ENCODE measurements around the gene ADCY9.
"Not testable (repeated sequence)": the region's sequence is repeated elsewhere in the genome, so short reads cannot be mapped to it uniquely, and the experiment has no call there.

ADCY9 gene

GRCh38 chr16:3959148-3959547 is 157.1 kb downstream of the ADCY9 start:
- no peak for DNase-seq (ENCODE audit: insufficient read length, low spot score)

DNA sequence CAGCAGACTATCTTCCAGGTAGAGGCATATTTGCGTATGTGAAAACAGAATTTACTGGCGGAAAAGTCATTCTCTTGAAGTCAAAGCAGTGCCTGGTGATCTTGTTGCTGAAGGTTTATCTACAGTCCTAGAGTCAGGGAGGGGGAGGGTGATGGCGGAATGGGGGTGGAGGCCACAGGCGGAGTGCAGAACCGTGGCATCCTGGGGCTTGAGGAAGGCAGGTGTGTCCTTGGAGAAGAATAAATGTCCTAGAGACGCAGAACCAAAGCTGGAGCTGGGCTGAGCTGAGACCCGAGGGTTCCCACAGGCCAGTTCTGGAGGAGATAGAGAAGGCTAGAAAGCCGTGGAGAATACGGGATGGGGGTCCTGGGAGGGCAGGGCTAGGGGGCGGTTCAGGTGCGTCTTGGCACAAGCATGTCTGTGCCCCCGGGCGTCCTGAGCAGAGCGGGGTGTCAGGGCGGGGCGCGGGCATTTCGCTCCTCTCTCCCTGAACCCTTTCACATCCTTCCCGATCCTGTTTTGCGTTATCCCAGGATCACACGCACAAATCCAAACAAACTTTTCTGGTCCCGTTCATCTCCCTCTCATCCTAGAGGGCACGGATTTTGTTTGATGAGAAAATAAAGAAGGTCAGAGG is 158.8 kb downstream of the ADCY9 start:
- DNase-seq (ENCODE audit: insufficient read length, low spot score) = no peak

More at GRCh38 chr16:3959148-3959547, 157.1 kb downstream of the ADCY9 start:
- FAIRE-seq = peak; percentile 78

GRCh38 chr16:3954411-3954921 is 161.8 kb downstream of the ADCY9 start:
- DNase-seq (ENCODE audit: insufficient read length, low spot score) = no peak
- FAIRE-seq = peak; percentile 28

More for the DNA sequence above, 158.8 kb downstream of the ADCY9 start:
- FAIRE-seq = no peak

- DNase-seq (ENCODE audit: insufficient read length, low spot score) = no peak
- no peak for FAIRE-seq
Measured at GRCh38 chr16:3953728-3954410, 162.4 kb downstream of the ADCY9 start.

GRCh38 chr16:3952737-3953131 is 163.5 kb downstream of the ADCY9 start:
- no peak for FAIRE-seq
- DNase-seq (ENCODE audit: insufficient read length, low spot score) = no peak

GRCh38 chr16:3951861-3952736 is 164.1 kb downstream of the ADCY9 start:
- no peak for FAIRE-seq

DNA sequence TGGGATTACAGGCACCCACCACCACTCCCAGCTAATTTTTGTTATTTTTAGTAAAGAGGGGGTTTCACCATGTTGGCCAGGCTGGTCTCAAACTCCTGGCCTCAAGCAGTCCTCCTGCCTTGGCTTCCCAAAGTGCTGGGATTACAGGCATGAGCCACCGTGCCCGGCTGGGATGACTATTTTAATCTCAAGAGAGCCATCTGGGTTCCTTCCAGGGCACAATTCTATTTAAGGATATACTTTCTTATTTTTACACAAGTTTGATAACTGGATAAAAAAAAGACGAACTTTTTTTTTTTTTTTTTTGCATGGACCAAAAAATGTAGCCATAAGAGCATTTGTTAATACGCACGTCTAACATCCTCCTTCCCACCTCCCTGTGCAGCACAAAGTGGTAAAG is 164.9 kb downstream of the ADCY9 start:
- not testable (repeated sequence) for DNase-seq (ENCODE audit: insufficient read length, low spot score); FAIRE-seq

More at GRCh38 chr16:3951861-3952736, 164.1 kb downstream of the ADCY9 start:
- no peak for DNase-seq (ENCODE audit: insufficient read length, low spot score)

DNA sequence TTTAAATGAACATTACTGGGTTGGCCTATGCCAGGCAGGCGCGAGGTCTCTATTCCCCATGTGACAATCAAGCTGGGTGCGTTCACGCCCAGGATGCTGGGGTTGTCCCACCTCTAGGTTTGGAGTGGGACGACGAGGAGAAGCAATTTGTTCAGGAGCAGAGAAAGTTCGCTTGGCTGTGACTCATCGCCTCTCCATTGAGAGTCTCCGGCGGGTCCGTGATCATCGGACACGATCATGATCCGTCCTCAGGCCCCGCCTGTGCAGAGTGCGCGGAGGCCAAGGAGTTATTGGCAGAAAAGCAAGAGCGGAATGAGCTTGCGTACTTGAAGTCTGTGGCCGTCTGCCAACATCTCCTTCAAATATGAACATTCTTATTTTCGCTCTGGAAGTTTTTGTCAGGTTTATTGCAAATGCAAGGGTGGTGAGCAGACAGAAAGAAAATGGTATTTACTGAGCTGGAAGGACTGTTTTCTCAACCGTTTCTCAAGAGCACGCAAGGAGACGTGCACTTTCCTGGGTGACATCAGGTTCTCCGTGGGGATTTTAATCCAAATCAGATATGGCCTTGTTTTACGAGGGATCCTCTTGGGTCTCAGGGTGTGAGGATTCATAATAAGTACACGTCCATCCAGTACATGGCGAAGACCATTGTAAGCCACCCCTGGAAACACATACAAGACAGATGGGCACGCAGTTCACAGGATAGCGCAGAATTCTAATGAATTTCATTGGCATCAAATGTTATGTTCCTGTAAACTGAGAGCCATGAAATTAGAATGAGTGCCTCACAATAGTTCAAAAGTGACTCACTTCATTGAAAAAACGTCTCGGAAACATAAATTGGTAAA is 165.7 kb downstream of the ADCY9 start:
- DNase-seq (ENCODE audit: insufficient read length, low spot score) = peak; percentile 91
- FAIRE-seq = peak; percentile 84

DNA sequence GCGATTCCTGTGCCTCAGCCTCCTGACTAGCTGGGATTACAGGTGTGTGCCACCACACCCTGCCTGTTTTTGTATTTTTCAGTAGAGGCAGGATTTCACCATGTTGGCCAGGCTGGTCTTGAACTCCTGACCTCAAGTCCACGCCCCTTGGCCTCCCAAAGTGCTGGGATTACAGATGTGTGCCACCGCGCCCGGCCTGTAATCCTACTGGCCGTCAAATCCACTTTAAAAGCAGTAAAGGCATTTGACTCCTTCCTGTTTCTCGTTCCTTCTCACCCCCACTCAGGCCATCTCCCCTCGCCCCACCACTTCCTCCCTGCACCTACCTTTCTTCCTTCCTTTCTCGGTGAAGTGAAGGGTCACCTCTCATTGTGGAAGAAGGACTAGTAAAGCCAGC is 166.3 kb downstream of the ADCY9 start:
- FAIRE-seq (no peak), DNase-seq (ENCODE audit: insufficient read length, low spot score) (no peak)

GRCh38 chr16:3949287-3949686 is 167.0 kb downstream of the ADCY9 start:
- FAIRE-seq (no peak), DNase-seq (ENCODE audit: insufficient read length, low spot score) (no peak)

DNA sequence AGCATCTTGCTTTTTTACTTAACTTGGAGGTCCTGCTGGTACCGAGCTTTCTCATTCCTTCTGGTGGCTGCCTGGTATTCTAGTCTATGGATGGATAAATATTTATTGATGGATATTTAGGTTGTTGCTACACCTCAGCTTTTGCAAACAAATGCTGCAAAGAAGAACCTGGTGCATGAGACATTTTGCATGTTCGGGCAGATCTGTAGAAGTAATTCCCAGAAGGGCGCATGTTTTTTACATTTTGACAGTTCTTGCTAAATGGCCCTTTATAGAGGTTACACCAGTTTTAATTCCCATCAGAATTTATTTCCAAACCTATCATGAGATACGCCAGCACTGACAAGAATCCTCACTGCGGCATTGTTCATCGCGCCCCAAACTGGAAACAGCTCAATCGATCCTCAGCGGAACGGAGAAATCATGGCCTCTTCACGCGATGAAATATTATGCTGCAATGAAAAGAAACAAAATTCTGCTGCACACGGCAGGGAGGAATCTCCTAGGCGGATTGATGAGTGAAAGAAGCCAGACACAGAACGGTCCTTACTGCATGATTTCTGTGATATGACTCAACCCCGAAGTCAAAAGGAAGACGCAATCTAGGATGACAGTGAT is 167.8 kb downstream of the ADCY9 start:
- no peak for FAIRE-seq
- DNase-seq (ENCODE audit: insufficient read length, low spot score) = no peak

DNA sequence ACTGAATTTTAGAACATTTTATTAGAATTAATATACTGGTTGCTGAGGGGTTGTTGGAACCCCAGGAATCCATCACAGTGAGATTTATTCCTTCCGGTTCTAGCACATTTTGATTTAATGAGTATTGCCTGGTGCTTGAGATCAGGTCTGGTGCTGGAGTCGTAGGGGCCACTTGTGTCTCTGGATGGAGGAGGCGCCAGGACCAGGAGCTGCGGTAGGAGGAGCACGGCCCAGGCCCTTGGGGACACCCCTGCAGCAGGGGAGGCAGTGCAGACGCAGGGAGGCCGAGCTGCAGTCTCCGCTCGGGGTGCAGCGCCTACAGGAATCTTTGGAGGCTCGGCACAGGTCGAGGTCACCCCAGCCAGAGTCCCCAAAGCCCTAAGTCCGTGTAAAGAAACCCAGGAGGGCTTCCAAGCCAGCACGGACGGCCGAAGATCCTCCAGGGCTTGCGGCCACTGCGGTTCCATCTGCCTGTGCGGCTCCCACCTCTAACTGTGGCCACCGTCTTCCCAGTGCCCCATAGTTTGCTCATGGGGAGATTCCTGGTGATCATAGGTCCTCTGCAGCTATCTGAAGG is 169.6 kb downstream of the ADCY9 start:
- FAIRE-seq (no peak), DNase-seq (ENCODE audit: insufficient read length, low spot score) (no peak)

DNA sequence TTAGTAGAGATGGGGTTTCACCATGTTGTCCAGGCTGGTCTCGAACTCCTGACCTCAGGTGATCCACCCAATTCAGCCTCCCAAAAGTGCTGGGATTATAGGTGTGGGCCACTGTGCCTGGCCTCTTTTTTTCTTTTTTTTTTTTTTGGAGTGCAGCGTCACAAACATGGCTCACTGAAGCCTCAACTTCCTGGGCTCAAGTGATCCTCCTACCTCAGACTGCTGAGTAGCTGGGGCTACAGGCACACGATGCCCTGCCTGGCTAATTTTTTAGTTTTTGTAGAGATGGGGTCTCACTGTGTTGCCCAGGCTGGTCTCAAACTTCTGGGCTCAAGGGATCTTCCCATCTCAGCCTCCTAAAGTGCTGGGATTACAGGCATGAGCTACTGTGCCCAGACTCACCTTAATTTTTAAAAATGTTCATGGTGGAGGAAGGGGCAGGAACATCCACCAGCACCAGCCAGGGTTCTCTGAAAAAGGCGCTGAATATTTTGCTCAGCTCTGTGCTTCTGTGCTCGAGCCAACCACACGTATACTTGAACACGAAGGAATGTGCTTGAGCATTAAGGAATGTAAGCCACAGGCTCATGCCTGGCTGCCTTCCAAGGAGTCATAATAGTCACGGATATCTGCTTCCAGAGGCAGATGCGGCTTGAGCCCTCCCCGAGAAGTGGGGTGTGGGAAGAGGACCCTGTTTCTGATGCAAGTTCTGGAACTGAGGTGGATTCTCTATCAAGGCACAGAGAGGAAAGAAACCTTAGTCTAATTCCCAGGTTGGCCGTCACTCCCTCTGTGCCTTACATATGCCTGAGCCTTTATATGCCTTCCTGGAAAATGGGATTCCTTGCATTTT is 170.3 kb downstream of the ADCY9 start:
- FAIRE-seq = peak; percentile 96
- DNase-seq (ENCODE audit: insufficient read length, low spot score) = peak; percentile 88

- DNase-seq (ENCODE audit: insufficient read length, low spot score); FAIRE-seq: not testable (repeated sequence)
Measured at GRCh38 chr16:3944457-3944856, 171.8 kb downstream of the ADCY9 start.

DNA sequence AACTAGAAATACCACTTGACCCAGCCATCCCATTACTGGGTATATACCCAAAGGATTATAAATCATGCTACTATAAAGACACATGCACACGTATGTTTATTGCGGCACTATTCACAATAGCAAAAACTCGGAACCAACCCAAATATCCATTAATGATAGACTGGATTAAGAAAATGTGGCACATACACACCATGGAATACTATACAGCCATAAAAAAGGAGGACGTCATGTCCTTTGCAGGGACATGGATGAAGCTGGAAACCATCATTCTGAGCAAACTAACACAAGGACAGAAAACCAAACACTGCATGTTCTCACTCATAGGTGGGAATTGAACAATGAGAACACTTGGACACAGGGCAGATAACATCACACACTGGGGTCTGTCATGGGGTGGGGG is 174.1 kb downstream of the ADCY9 start:
- FAIRE-seq; DNase-seq (ENCODE audit: insufficient read length, low spot score): not testable (repeated sequence)

DNA sequence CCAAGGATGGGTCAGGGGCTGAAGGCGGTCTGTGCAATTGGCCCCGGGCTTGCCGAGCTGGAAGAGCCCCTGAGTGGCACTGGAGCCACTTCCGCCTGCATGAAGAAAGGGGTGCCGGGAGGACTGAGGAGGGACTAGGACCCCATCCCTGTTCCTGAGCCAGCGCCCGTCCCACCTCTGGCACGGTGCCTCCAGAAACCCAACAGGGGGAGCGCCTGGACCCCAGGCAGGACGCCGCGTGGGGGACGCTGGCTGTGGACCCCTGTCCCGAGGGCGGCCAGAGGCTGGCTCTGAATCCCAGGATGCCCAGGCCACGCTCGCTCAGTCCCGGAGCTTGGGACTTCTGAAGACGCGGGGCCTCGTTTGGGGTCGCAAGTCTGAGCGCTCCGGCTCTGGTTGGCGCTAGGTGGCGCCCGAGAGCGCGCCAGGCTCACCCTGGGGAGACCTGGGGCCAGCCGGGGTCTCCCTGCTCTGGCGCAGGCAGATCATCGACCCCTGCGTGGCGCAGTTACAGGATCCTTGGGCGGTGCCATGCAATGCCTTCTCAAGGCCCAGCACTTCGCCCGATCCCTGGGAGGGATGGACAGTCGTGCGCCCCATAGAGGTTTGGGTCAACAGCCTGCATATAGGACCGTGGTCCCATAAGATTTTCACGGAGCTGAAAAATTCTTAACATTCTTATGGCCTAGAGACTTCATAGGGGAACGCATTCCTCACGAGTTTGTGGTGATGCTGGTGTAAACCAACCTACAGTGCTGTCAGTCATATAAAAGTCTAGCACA is 177.2 kb downstream of the ADCY9 start:
- DNase-seq (ENCODE audit: insufficient read length, low spot score) (peak; percentile 94), FAIRE-seq (peak; percentile 42)

DNA sequence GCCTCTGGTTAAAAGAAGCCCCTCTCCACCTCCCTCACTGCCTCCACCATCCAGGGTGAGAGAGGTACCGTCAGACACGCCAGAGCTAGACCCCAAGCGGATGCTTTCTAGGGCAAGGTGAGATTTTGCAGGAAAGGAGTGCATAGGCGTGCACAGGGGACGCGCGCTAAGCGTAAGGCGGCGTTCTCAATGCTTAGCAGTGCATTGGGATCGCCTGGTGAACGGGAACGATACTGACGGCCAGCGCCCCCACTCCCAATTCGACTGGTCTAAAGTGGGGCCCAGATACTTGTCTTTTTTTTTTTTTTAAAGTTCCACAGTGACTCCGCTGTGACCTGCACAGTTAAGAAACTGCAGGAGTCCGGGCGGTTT is 177.8 kb downstream of the ADCY9 start:
- FAIRE-seq (no peak), DNase-seq (ENCODE audit: insufficient read length, low spot score) (no peak)

Data from HTR-8/SVneo (cell line).